Panc1 (cell line): ENCODE data around the gene PPP2R2B.

Experiments
- POLR2AphosphoS5 ChIP-seq: IDR thresholded peaks from 2 replicates; pipeline ENCODE4 v1.6.1; 2012; ENCODE audit warnings: mild to moderate bottlenecking, low read depth, low read length, moderate library complexity
- SIN3A ChIP-seq: IDR thresholded peaks from 2 replicates; pipeline ENCODE4 v1.6.1; 2012; ENCODE audit warnings: low read depth, mild to moderate bottlenecking, low read length, moderate library complexity, borderline replicate concordance; ENCODE audit not compliant: insufficient read depth
- TCF7L2 ChIP-seq: IDR thresholded peaks from 2 replicates; pipeline ENCODE4 v1.6.1; 2011; ENCODE audit warnings: mild to moderate bottlenecking, low read depth, low read length, inconsistent platforms
- TF ChIP-seq, protein P1 (sequence below): fragments of 450-650 bp; IDR thresholded peaks from 2 replicates; pipeline ENCODE4 v1.5.1; 2017; ENCODE audit warnings: mild to moderate bottlenecking

DNA sequence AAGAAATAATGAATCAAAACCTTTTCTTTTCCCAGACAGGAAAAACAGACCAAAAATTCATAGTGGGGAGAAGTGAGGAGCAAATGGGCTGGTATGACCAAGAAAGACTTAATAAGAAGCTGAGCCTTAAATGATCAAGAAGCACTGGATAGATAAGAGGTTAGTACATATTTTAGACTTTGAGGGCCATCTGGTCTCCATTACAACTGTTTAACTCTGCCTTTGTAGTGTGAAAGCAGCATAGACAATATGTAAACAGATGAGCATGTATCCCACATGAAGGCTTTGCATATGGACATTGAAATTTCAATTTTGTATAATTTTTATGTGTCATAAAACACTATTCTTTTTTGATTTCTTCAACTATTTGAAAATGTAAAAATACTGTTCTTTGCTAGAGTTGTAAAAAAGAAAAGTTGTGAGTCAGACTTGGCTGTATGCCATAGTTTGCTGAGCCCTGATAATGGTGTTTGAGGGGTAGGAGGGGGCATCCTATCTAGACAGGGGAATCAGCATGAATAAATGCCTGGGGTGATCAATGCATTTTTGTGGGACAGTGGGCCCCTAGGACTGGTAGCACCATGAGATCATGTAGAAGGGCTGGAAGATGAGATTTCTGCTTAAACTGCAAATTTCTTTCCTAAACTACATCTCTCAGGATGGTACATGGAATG, 270.8 kb downstream of the PPP2R2B start:
- TF ChIP-seq, protein P1, sequence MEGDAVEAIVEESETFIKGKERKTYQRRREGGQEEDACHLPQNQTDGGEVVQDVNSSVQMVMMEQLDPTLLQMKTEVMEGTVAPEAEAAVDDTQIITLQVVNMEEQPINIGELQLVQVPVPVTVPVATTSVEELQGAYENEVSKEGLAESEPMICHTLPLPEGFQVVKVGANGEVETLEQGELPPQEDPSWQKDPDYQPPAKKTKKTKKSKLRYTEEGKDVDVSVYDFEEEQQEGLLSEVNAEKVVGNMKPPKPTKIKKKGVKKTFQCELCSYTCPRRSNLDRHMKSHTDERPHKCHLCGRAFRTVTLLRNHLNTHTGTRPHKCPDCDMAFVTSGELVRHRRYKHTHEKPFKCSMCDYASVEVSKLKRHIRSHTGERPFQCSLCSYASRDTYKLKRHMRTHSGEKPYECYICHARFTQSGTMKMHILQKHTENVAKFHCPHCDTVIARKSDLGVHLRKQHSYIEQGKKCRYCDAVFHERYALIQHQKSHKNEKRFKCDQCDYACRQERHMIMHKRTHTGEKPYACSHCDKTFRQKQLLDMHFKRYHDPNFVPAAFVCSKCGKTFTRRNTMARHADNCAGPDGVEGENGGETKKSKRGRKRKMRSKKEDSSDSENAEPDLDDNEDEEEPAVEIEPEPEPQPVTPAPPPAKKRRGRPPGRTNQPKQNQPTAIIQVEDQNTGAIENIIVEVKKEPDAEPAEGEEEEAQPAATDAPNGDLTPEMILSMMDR: no peak
- TF ChIP-seq POLR2AphosphoS5 (no peak), SIN3A (no peak), TCF7L2 (no peak)
